GM12878 (cell line): ENCODE data around the gene SGMS1. TPM values are rescaled to one million over a fixed set of nuclear protein-coding genes. Genes with fewer than 3 reads are reported as not detected.
A peak's percentile ranks its signal among the peaks of the same experiment; 100 is the strongest.

Experiments
- ATAC-seq: fragments of 200-7000 bp; cut with Tn5 transposase; 3 replicates; pipeline ENCODE4 v1.9.1; 2020; ENCODE audit warnings: mild to moderate bottlenecking, moderate library complexity
- BruUV-seq: library from RNA; stranded (reverse); fragments of 400-500 nt; replicated peaks from 2 replicates; lab custom pipeline; 2021; lab: Mats Ljungman, UMichigan
- CTCF ChIA-PET: fragments of 300-600 bp; sonication (Branson Sonifier 250); formaldehyde crosslinking; extraction: SDS; loops from one replicate; lab custom pipeline; 2021; ENCODE audit warnings: inconsistent platforms; lab: Yijun Ruan, JAX
- POLR2A ChIA-PET: fragments of 350-600 bp; formaldehyde crosslinking; extraction: SDS; loops from one replicate; lab custom pipeline; 2021; ENCODE audit warnings: inconsistent platforms; lab: Charles Lee
- RAD21 ChIA-PET: fragments of 300-600 bp; sonication (Branson Sonifier 250); formaldehyde crosslinking; loops from one replicate; lab custom pipeline; 2023; ENCODE audit warnings: antibody characterized with exemption; ENCODE audit not compliant: unreplicated experiment; lab: Charles Lee
- SMC1A ChIA-PET: fragments of 300-600 bp; sonication (Branson Sonifier 250); formaldehyde crosslinking; loops from one replicate; lab custom pipeline; 2023; ENCODE audit not compliant: unreplicated experiment, uncharacterized antibody; lab: Charles Lee
- DNase-seq: peaks from one replicate; pipeline ENCODE4 v3.0.0-alpha.2; 2011; ENCODE audit warnings: low read depth, low spot score
- FAIRE-seq: peaks from 3 replicates; lab custom pipeline; 2011; peaks lifted over from hg19 to GRCh38; lab: Jason Lieb, UNC
- H2AFZ ChIP-seq: 2 replicates; pipeline ENCODE4 v1.6.0; 2011; ENCODE audit warnings: low read depth, low read length, control low read depth; ENCODE audit not compliant: control insufficient read depth
- H3K27ac ChIP-seq: 2 replicates; pipeline ENCODE4 v1.5.1; 2011; ENCODE audit warnings: control low read depth; ENCODE audit not compliant: control insufficient read depth, insufficient read depth
- H3K27me3 ChIP-seq, 2 experiments: replicated peaks in 1 of 2; 2 replicates each; pipeline versions ENCODE4 v1.6.0 to v1.6.1; 2011; ENCODE audit warnings: low read length in 1 of 2; ENCODE audit not compliant: control insufficient read depth in 2 of 2, insufficient read depth in 2 of 2
- H3K36me3 ChIP-seq, 2 experiments: 2 replicates each; pipeline ENCODE4 v1.5.1; 2011; ENCODE audit warnings: low read length in 1 of 2; ENCODE audit not compliant: control insufficient read depth in 2 of 2, insufficient read depth in 2 of 2
- H3K4me1 ChIP-seq: 2 replicates; pipeline ENCODE4 v1.6.1; 2011; ENCODE audit warnings: mild to moderate bottlenecking, low read length, moderate library complexity, mixed read lengths; ENCODE audit not compliant: control insufficient read depth, insufficient read depth
- H3K4me2 ChIP-seq: 2 replicates; pipeline ENCODE4 v1.6.0; 2011; ENCODE audit warnings: control low read depth; ENCODE audit not compliant: control insufficient read depth, insufficient read depth
- H3K4me3 ChIP-seq: fragments of 200-600 bp; sonication (generic); 2 replicates; pipeline ENCODE4 v1.5.1; 2016
- H3K79me2 ChIP-seq: 2 replicates; pipeline ENCODE4 v1.6.0; 2011; ENCODE audit warnings: low read length; ENCODE audit not compliant: control insufficient read depth, insufficient read depth
- H3K9ac ChIP-seq: 2 replicates; pipeline ENCODE4 v1.8.0; 2011; ENCODE audit warnings: low read length, control low read depth, mixed read lengths; ENCODE audit not compliant: control insufficient read depth, insufficient read depth
- H3K9me3 ChIP-seq: replicated peaks from 3 replicates; pipeline ENCODE4 v1.5.1; 2011; ENCODE audit warnings: mild to moderate bottlenecking, low read length; ENCODE audit not compliant: control insufficient read depth, insufficient read depth
- H4K20me1 ChIP-seq: 2 replicates; pipeline ENCODE4 v1.6.0; 2011; ENCODE audit not compliant: control insufficient read depth, insufficient read depth
- BHLHE40 ChIP-seq, 2 experiments: fragments of 450-650 bp in 1 of 2; IDR thresholded peaks; 2 replicates each; pipeline ENCODE4 v1.6.1; 2011 to 2017; ENCODE audit warnings: low read depth in 2 of 2, borderline replicate concordance in 1 of 2, improper control_type of control experiment in 1 of 2, low read length in 1 of 2, mild to moderate bottlenecking in 1 of 2
- HDAC6 ChIP-seq: fragments of 200-600 bp; sonication (generic); IDR thresholded peaks from one replicate; pipeline ENCODE4 v1.8.0; 2017; ENCODE audit warnings: antibody characterized with exemption; ENCODE audit not compliant: unreplicated experiment
- PKNOX1 ChIP-seq: fragments of 450-650 bp; IDR thresholded peaks from 2 replicates; pipeline ENCODE4 v1.6.1; 2016; ENCODE audit warnings: mild to moderate bottlenecking
- SREBF1 ChIP-seq: IDR thresholded peaks from 2 replicates; pipeline ENCODE4 v1.6.1; 2012; ENCODE audit warnings: mild to moderate bottlenecking, low read length
- ZNF687 ChIP-seq: fragments of 450-650 bp; IDR thresholded peaks from 2 replicates; pipeline ENCODE4 v1.6.1; 2017; ENCODE audit warnings: mild to moderate bottlenecking, moderate library complexity
- WGBS: methylation state at CpG from one replicate; pipeline ENCODE4 v1.1.6; 2016; ENCODE audit warnings: low lambda C conversion rate; ENCODE audit not compliant: insufficient replicate concordance, insufficient coverage; ENCODE audit errors: missing lambda C conversion rate; 5-methylcytosine and 5-hydroxymethylcytosine counted together
- in situ Hi-C: fragments of 300-500 bp; cut with MboI; formaldehyde crosslinking; loops from 9 replicates; pipeline ENCODE4 v1.14.3; 2018; ENCODE audit warnings: mixed read lengths
- intact Hi-C: fragments of 100-400 bp; cut with micrococcal nuclease; formaldehyde crosslinking; loops from one replicate; pipeline ENCODE4 v1.14.2; 2022; ENCODE audit not compliant: unreplicated experiment
- polyA plus RNA-seq, 11 experiments: library from polyadenylated mRNA; depleted of rRNA in 4 of 11; unstranded in 6 of 11; stranded (reverse) in 5 of 11; fragments of >200 nt; fragmentation: Nextera tagmentation in 4 of 11; fragmentation: Illumina TruSeq in 1 of 11; extraction: Ambion mirVana in 4 of 11; extraction: Trizol in 1 of 11; gene quantifications; 1 replicate in 1 of 11; 2 replicates in 10 of 11; pipeline versions ENCODE4 v1.2.1 to v1.2.3, GENCODE V29; 2011 to 2016; ENCODE audit warnings: inconsistent platforms in 2 of 11, missing spikeins in 2 of 11, low read depth in 1 of 11
- total RNA-seq, 4 experiments: library from RNA; depleted of rRNA in 3 of 4; stranded (reverse); fragments of >200 nt in 3 of 4; fragmentation: Illumina TruSeq in 1 of 4; extraction: Trizol in 1 of 4; gene quantifications; 2 replicates each; pipeline versions ENCODE4 v1.2.1 to v1.2.3, GENCODE V29; 2013 to 2021

The SGMS1 gene
- total and polyA plus RNA-seq, 10 of the 15 experiments (the other 5 are each of a cell fraction or from before 2014, with no cell fraction given) = 1.4 to 14.5 (median 4.9) TPM

- POLR2A ChIA-PET = interaction anchor here (0.6 to 2.3 kb wide), 6 partner anchors 10 to 143 kb away, joined by 3 to 8 read pairs (median 3); no protein-coding TSS in a partner anchor
- FAIRE-seq = no peak
- WGBS = 100% methylated on average over 1 of the region's 1 CpG
- no peaks in the 10 kb centered on the region for H3K27me3 ChIP-seq
- H3K36me3 ChIP-seq = no peaks in the 10 kb centered on the region
- H4K20me1 ChIP-seq = no peaks in the 10 kb centered on the region
- H3K79me2 ChIP-seq = peaks cover 4% of the 10 kb centered on the region
- intact Hi-C loops = no loop called here
- TF ChIP-seq HDAC6 = no peak
- TF ChIP-seq PKNOX1 = 0 out of 2 replicates have a peak, but pooled peaks have one; percentile 32
- no peak for TF ChIP-seq SREBF1
- no peak for TF ChIP-seq BHLHE40 (IDR thresholded peaks at IDR 0.05; ENCODE audit: borderline replicate concordance in 1 of 2, low read depth in 2 of 2, low read length in 1 of 2)
- peak; percentile 28; the same call in 1 of the 2 replicates for TF ChIP-seq ZNF687
- TF ChIP-seq, all 136 proteins: peak for 2
- in situ Hi-C loops = no loop called here
- Histone ChIP-seq H2AFZ (no peak overlapping the region), H3K4me2 (no peak overlapping the region; the same call in 1 of the 2 replicates), H3K4me3 (no peak overlapping the region), H3K4me1 (peaks cover 36% of the 10 kb centered on the region), H3K9ac (no peak overlapping the region), H3K27ac (peak overlapping the region; percentile 33), H3K9me3 (no peaks in the 10 kb centered on the region)
- ATAC-seq (peak; percentile 62), DNase-seq (no peak)
- CTCF ChIA-PET = interaction anchor here (0.6 to 1.0 kb wide), 2 partner anchors 31 to 122 kb away, joined by 3 to 4 read pairs; no protein-coding TSS in a partner anchor
- no TSS peak for BruUV-seq
- SMC1A ChIA-PET = interaction anchor here (0.7 to 8.7 kb wide), 8 partner anchors 11 to 209 kb away, joined by 3 to 78 read pairs (median 6); no protein-coding TSS in a partner anchor
- RAD21 ChIA-PET = interaction anchor here (0.8 to 1.2 kb wide), 6 partner anchors 11 to 120 kb away, joined by 3 to 5 read pairs (median 4); no protein-coding TSS in a partner anchor
Measured at GRCh38 chr10:50501924-50502452, 121.8 kb downstream of the SGMS1 start.
